Skin epidermis (tissue), 12 donors: Measurements from ENCODE around the gene CKS1B.

ENCODE experiments used
- H3K27ac ChIP-seq, 21 experiments: fragments of 200-600 bp; sonication (generic) in 11 of 21; one replicate each; pipeline ENCODE4 v1.5.0; 2020; ENCODE audit warnings: mild to moderate bottlenecking in 3 of 21, inconsistent platforms in 2 of 21, moderate library complexity in 2 of 21
- H3K4me3 ChIP-seq, 7 experiments: fragments of 200-600 bp; sonication (generic) in 2 of 7; one replicate each; pipeline ENCODE4 v1.5.0; 2020; ENCODE audit warnings: inconsistent platforms in 2 of 7, mild to moderate bottlenecking in 2 of 7, moderate library complexity in 1 of 7

Gene CKS1B

GRCh38 chr1:155018617-155019348, 44.3 kb downstream of the CKS1B start:
- Histone ChIP-seq H3K4me3 (no peak overlapping the region), H3K27ac (peak overlapping the region in 16 of 21 experiments; percentile 6 to 99 (median 84))

- H3K27ac ChIP-seq, result peak overlapping the region in 14 of 21 experiments; percentile 1 to 99 (median 83)
- no peak overlapping the region for H3K4me3 ChIP-seq
Observed at GRCh38 chr1:155019377-155020245, 45.1 kb downstream of the CKS1B start.

- H3K27ac ChIP-seq, result no peak overlapping the region
- no peak overlapping the region for H3K4me3 ChIP-seq
Observed at GRCh38 chr1:155022136-155022926, 47.9 kb downstream of the CKS1B start.

- no peak overlapping the region for H3K4me3 ChIP-seq
- no peak overlapping the region for H3K27ac ChIP-seq
Observed at GRCh38 chr1:155022927-155023236, 48.4 kb downstream of the CKS1B start.

GRCh38 chr1:155023627-155024026, 49.1 kb downstream of the CKS1B start:
- no peak overlapping the region for H3K4me3 ChIP-seq
- no peak overlapping the region for H3K27ac ChIP-seq

- no peak overlapping the region for H3K27ac ChIP-seq
Observed at GRCh38 chr1:155024315-155024714, 49.8 kb downstream of the CKS1B start.

GRCh38 chr1:155026154-155026553, 51.7 kb downstream of the CKS1B start:
- H3K27ac ChIP-seq, result no peak overlapping the region
- H3K4me3 ChIP-seq, result no peak overlapping the region

More at GRCh38 chr1:155024315-155024714, 49.8 kb downstream of the CKS1B start:
- no peak overlapping the region for H3K4me3 ChIP-seq

- H3K4me3 ChIP-seq, result no peak overlapping the region
- H3K27ac ChIP-seq, result no peak overlapping the region
Observed at GRCh38 chr1:155026588-155026987, 52.1 kb downstream of the CKS1B start.
